Measurements from ENCODE around the gene AGBL4.
"Not testable (repeated sequence)": the region's sequence is repeated elsewhere in the genome, so short reads cannot be mapped to it uniquely, and the experiment has no call there.

The AGBL4 gene

GRCh38 chr1:49028396-49028795 is 995.4 kb downstream of the AGBL4 start:
- TF ChIP-seq CTCF (IDR thresholded peaks at IDR 0.05): no peak
- Histone ChIP-seq H3K4me1 (ENCODE audit: control insufficient read depth in 1 of 2, insufficient read depth in 1 of 2, low read depth in 1 of 2, low read length in 1 of 2) (no peaks in the 10 kb centered on the region), H3K36me3 (no peaks in the 10 kb centered on the region), H3K27me3 (no peaks in the 10 kb centered on the region), H3K4me3 (ENCODE audit: low read depth in 1 of 2, low read length in 1 of 2) (no peak overlapping the region), H3K9me3 (no peaks in the 10 kb centered on the region), H3K27ac (no peak overlapping the region)

GRCh38 chr1:49026230-49026811 is 997.4 kb downstream of the AGBL4 start:
- H3K27ac ChIP-seq: no peak overlapping the region
- no peaks in the 10 kb centered on the region for H3K4me1 ChIP-seq (ENCODE audit: control insufficient read depth in 1 of 2, insufficient read depth in 1 of 2, low read depth in 1 of 2, low read length in 1 of 2)
- no peaks in the 10 kb centered on the region for H3K27me3 ChIP-seq
- H3K9me3 ChIP-seq: no peaks in the 10 kb centered on the region
- no peaks in the 10 kb centered on the region for H3K36me3 ChIP-seq
- H3K4me3 ChIP-seq (ENCODE audit: low read depth in 1 of 2, low read length in 1 of 2): no peak overlapping the region
- no peak for TF ChIP-seq CTCF (IDR thresholded peaks at IDR 0.05)

- H3K27ac ChIP-seq: no peak overlapping the region
- no peaks in the 10 kb centered on the region for H3K9me3 ChIP-seq
- H3K36me3 ChIP-seq: no peaks in the 10 kb centered on the region
- H3K4me1 ChIP-seq (ENCODE audit: control insufficient read depth in 1 of 2, insufficient read depth in 1 of 2, low read depth in 1 of 2, low read length in 1 of 2): no peaks in the 10 kb centered on the region
- TF ChIP-seq CTCF (IDR thresholded peaks at IDR 0.05): no peak
- no peak overlapping the region for H3K4me3 ChIP-seq (ENCODE audit: low read depth in 1 of 2, low read length in 1 of 2)
- H3K27me3 ChIP-seq: no peaks in the 10 kb centered on the region
Measured at GRCh38 chr1:49016030-49016977, 1007.5 kb downstream of the AGBL4 start.

GRCh38 chr1:49013079-49013478 is 1010.7 kb downstream of the AGBL4 start:
- Histone ChIP-seq H3K4me3 (ENCODE audit: low read depth in 1 of 2, low read length in 1 of 2) (no peak overlapping the region), H3K9me3 (no peaks in the 10 kb centered on the region), H3K36me3 (no peaks in the 10 kb centered on the region), H3K27me3 (no peaks in the 10 kb centered on the region), H3K27ac (no peak overlapping the region), H3K4me1 (ENCODE audit: control insufficient read depth in 1 of 2, insufficient read depth in 1 of 2, low read depth in 1 of 2, low read length in 1 of 2) (no peaks in the 10 kb centered on the region)
- no peak for TF ChIP-seq CTCF (IDR thresholded peaks at IDR 0.05)

- H3K27me3 ChIP-seq, H3K27ac ChIP-seq: not testable (repeated sequence)
Measured at GRCh38 chr1:49002981-49003380, 1020.8 kb downstream of the AGBL4 start.

GRCh38 chr1:48999321-48999720 is 1024.4 kb downstream of the AGBL4 start:
- H3K4me1 ChIP-seq (ENCODE audit: control insufficient read depth in 1 of 2, insufficient read depth in 1 of 2, low read depth in 1 of 2, low read length in 1 of 2): no peaks in the 10 kb centered on the region
- no peaks in the 10 kb centered on the region for H3K36me3 ChIP-seq
- H3K27me3 ChIP-seq: no peaks in the 10 kb centered on the region
- no peaks in the 10 kb centered on the region for H3K9me3 ChIP-seq
- no peak overlapping the region for H3K27ac ChIP-seq
- H3K4me3 ChIP-seq (ENCODE audit: low read depth in 1 of 2, low read length in 1 of 2): no peak overlapping the region
- no peak for TF ChIP-seq CTCF (IDR thresholded peaks at IDR 0.05)

More at GRCh38 chr1:49002981-49003380, 1020.8 kb downstream of the AGBL4 start:
- not testable (repeated sequence) for H3K4me3 ChIP-seq (ENCODE audit: low read depth in 1 of 2, low read length in 1 of 2); H3K36me3 ChIP-seq; H3K4me1 ChIP-seq (ENCODE audit: control insufficient read depth in 1 of 2, insufficient read depth in 1 of 2, low read depth in 1 of 2, low read length in 1 of 2); H3K9me3 ChIP-seq

Measured in neutrophil (primary cell).